Vagina (tissue), 2 donors: ENCODE results near the gene PTPRM.

ENCODE experiments used
- POLR2A ChIP-seq, 2 donors: fragments of 450-650 bp; IDR thresholded peaks; one replicate each; pipeline ENCODE4 v1.6.1; 2017; ENCODE audit warnings: antibody characterized with exemption in 2 of 2, mild to moderate bottlenecking in 2 of 2, moderate library complexity in 2 of 2
- POLR2AphosphoS5 ChIP-seq, 2 donors: sonication (generic); formaldehyde crosslinking; IDR thresholded peaks; one replicate each; pipeline ENCODE4 v1.9.0; 2017; ENCODE audit warnings: antibody characterized with exemption in 2 of 2, mild to moderate bottlenecking in 2 of 2, low read depth in 1 of 2; ENCODE audit not compliant: insufficient read depth in 1 of 2
- TF ChIP-seq, protein P1 (sequence below), 3 experiments: fragments of 450-650 bp in 2 of 3; fragments of 200-600 bp in 1 of 3; sonication (generic) in 1 of 3; IDR thresholded peaks; one replicate each; pipeline ENCODE4 v1.5.1; 2017 to 2019; ENCODE audit warnings: antibody characterized with exemption in 3 of 3, mild to moderate bottlenecking in 2 of 3, moderate library complexity in 2 of 3

- TF ChIP-seq, protein P1, sequence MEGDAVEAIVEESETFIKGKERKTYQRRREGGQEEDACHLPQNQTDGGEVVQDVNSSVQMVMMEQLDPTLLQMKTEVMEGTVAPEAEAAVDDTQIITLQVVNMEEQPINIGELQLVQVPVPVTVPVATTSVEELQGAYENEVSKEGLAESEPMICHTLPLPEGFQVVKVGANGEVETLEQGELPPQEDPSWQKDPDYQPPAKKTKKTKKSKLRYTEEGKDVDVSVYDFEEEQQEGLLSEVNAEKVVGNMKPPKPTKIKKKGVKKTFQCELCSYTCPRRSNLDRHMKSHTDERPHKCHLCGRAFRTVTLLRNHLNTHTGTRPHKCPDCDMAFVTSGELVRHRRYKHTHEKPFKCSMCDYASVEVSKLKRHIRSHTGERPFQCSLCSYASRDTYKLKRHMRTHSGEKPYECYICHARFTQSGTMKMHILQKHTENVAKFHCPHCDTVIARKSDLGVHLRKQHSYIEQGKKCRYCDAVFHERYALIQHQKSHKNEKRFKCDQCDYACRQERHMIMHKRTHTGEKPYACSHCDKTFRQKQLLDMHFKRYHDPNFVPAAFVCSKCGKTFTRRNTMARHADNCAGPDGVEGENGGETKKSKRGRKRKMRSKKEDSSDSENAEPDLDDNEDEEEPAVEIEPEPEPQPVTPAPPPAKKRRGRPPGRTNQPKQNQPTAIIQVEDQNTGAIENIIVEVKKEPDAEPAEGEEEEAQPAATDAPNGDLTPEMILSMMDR (IDR thresholded peaks at IDR 0.05) = no peak
- TF ChIP-seq POLR2A (IDR thresholded peaks at IDR 0.05) = no peak
- no peak for TF ChIP-seq POLR2AphosphoS5 (IDR thresholded peaks at IDR 0.05; ENCODE audit: insufficient read depth in 1 of 2, low read depth in 1 of 2)
Measured at GRCh38 chr18:7630731-7631442, 63.8 kb downstream of the PTPRM start.
